ENCODE results near the gene NGB. TPM values are rescaled to one million over a fixed set of nuclear protein-coding genes. Genes with fewer than 3 reads are reported as not detected.
"Not testable (repeated sequence)": the region's sequence is repeated elsewhere in the genome, so short reads cannot be mapped to it uniquely, and the experiment has no call there.

The NGB gene
- total and polyA plus RNA-seq, 2 donors (not counting 1 experiment from before 2014, with no cell fraction given): not detected

DNA sequence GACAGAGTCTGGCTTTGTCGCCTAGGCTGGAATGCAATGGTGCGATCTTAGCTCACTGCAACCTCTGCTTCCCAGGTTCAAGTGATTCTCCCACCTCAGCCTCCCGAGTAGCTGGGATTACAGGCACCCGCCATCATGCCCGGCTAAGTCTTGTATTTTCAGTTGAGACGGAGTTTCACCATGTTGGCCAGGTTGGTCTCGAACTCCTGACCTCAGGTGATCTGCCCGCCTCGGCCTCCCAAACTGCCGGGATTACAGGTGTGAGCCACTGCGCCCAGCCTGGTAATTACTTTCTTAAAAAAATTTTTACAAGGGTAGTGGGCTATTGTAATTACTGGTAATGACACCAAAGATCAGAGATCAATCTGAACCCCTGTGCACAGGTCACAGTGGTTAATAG lies 47.8 kb upstream of the NGB start:
- DNase-seq; ATAC-seq (ENCODE audit: low read depth); H3K4me3 ChIP-seq (ENCODE audit: control extremely low read depth in 1 of 5, extremely low read depth in 1 of 5, insufficient read depth in 1 of 5, low read depth in 2 of 5, low read length in 4 of 5); H3K27ac ChIP-seq (ENCODE audit: low read length in 2 of 2); H2AFZ ChIP-seq (ENCODE audit: insufficient read depth, low read depth, low read length, poor library complexity, severe bottlenecking); H3K36me3 ChIP-seq (replicated peaks in 1 of 2; ENCODE audit: control extremely low read depth in 1 of 2, control insufficient read depth in 1 of 2, extremely low read depth in 1 of 2, insufficient read depth in 2 of 2, low read length in 1 of 2); H3K27me3 ChIP-seq (replicated peaks in 1 of 4; ENCODE audit: control extremely low read depth in 1 of 4, control insufficient read depth in 3 of 4, insufficient read depth in 4 of 4, low read length in 3 of 4); H4K20me1 ChIP-seq (ENCODE audit: control insufficient read depth, insufficient read depth, low read length, poor library complexity, severe bottlenecking); H3K4me3 Mint-ChIP-seq; H3K4me2 ChIP-seq (replicated peaks; ENCODE audit: low read depth, low read length, poor library complexity, severe bottlenecking); H3K27me3 Mint-ChIP-seq; H3K9me3 ChIP-seq (ENCODE audit: control extremely low read depth in 1 of 3, control insufficient read depth in 2 of 3, insufficient read depth in 1 of 3, low read length in 2 of 3); H3K9ac ChIP-seq (ENCODE audit: low read length); H3K27ac Mint-ChIP-seq; H3K9me3 Mint-ChIP-seq (ENCODE audit: insufficient read depth): not testable (repeated sequence)
- ChIA-PET POLR2A (interaction anchor here (0.7 kb wide), 1 partner anchor 20 kb away, joined by 9 read pairs; no protein-coding TSS in a partner anchor), CTCF (interaction anchor here (0.8 to 1.5 kb wide), 3 partner anchors 12 to 140 kb away, joined by 3 to 6 read pairs (median 3); no protein-coding TSS in a partner anchor)
- H3K4me1 Mint-ChIP-seq: peaks cover 18% of the 10 kb centered on the region
- H3K79me2 ChIP-seq (ENCODE audit: control insufficient read depth, insufficient read depth, low read length): peaks cover 46% of the 10 kb centered on the region
- intact Hi-C loops (cut with micrococcal nuclease): loop anchor here (5.0 kb wide), 1 partner anchor 606 kb away; no protein-coding TSS in a partner anchor
- 100% methylated on average over 5 of the region's 11 CpGs for WGBS (ENCODE audit: insufficient coverage)
- H3K4me1 ChIP-seq (ENCODE audit: control insufficient read depth in 2 of 2, insufficient read depth in 2 of 2, low read length in 2 of 2): peaks cover 10 to 16% of the 10 kb centered on the region in 2 donors

DNA sequence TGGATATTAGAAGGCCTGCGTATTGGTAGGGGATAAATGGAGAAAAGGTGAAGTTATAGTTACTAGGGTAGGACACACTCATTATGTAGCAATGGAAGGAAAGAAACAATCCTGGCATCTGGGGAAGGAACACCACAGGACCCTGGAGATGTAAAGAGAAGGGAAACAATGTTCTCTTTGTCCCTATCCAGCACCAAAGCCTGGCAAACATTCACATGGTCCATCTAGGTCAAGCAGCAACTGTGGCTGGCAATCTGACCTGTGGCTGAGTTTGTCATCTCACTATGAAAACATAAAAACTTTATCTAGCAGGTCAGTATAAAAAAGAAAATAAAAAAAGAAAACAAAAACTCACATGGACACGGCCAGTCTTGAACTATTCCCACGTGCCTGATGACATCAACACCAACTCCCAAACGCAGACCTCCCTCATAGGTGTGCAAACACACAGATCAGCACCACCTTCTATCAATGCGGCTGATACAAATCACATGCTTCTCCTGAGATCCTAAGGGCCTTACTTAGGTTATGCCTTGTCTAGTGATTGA lies 47.1 kb upstream of the NGB start:
- no peak for TF ChIP-seq EZH2 (IDR thresholded peaks at IDR 0.05; ENCODE audit: borderline replicate concordance, insufficient read depth, low read depth, low read length, poor library complexity, severe bottlenecking)
- TF ChIP-seq, protein P1, sequence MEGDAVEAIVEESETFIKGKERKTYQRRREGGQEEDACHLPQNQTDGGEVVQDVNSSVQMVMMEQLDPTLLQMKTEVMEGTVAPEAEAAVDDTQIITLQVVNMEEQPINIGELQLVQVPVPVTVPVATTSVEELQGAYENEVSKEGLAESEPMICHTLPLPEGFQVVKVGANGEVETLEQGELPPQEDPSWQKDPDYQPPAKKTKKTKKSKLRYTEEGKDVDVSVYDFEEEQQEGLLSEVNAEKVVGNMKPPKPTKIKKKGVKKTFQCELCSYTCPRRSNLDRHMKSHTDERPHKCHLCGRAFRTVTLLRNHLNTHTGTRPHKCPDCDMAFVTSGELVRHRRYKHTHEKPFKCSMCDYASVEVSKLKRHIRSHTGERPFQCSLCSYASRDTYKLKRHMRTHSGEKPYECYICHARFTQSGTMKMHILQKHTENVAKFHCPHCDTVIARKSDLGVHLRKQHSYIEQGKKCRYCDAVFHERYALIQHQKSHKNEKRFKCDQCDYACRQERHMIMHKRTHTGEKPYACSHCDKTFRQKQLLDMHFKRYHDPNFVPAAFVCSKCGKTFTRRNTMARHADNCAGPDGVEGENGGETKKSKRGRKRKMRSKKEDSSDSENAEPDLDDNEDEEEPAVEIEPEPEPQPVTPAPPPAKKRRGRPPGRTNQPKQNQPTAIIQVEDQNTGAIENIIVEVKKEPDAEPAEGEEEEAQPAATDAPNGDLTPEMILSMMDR (IDR thresholded peaks at IDR 0.05): no peak
- Mint-ChIP-seq H3K27me3 (no peaks in the 10 kb centered on the region), H3K9me3 (ENCODE audit: insufficient read depth) (no peaks in the 10 kb centered on the region), H3K27ac (no peak overlapping the region), H3K4me1 (peaks cover 18% of the 10 kb centered on the region), H3K4me3 (no peak overlapping the region)
- no peaks in the 10 kb centered on the region for H3K27me3 ChIP-seq (replicated peaks in 1 of 4; ENCODE audit: control extremely low read depth in 1 of 4, control insufficient read depth in 3 of 4, insufficient read depth in 4 of 4, low read length in 3 of 4)
- intact Hi-C loops (cut with micrococcal nuclease): loop anchor here (5.0 kb wide), 1 partner anchor 606 kb away; no protein-coding TSS in a partner anchor
- H4K20me1 ChIP-seq (ENCODE audit: control insufficient read depth, insufficient read depth, low read length, poor library complexity, severe bottlenecking): no peaks in the 10 kb centered on the region
- H3K4me2 ChIP-seq (replicated peaks; ENCODE audit: low read depth, low read length, poor library complexity, severe bottlenecking): no peak overlapping the region
- ChIA-PET CTCF (interaction anchor here (7.5 kb wide), 1 partner anchor 166 kb away, joined by 108 read pairs; no protein-coding TSS in a partner anchor), POLR2A (no interaction called here)
- H3K4me3 ChIP-seq (ENCODE audit: control extremely low read depth in 1 of 5, extremely low read depth in 1 of 5, insufficient read depth in 1 of 5, low read depth in 2 of 5, low read length in 4 of 5): no peak overlapping the region
- 100% methylated on average over 4 of the region's 5 CpGs for WGBS (ENCODE audit: insufficient coverage)
- ATAC-seq (ENCODE audit: low read depth) (no peak), DNase-seq (no peak)
- no peak overlapping the region for H3K27ac ChIP-seq (ENCODE audit: low read length in 2 of 2)
- peaks cover 46% of the 10 kb centered on the region for H3K79me2 ChIP-seq (ENCODE audit: control insufficient read depth, insufficient read depth, low read length)
- H2AFZ ChIP-seq (ENCODE audit: insufficient read depth, low read depth, low read length, poor library complexity, severe bottlenecking): no peak overlapping the region
- H3K9me3 ChIP-seq (ENCODE audit: control extremely low read depth in 1 of 3, control insufficient read depth in 2 of 3, insufficient read depth in 1 of 3, low read length in 2 of 3): no peaks in the 10 kb centered on the region
- H3K4me1 ChIP-seq (ENCODE audit: control insufficient read depth in 2 of 2, insufficient read depth in 2 of 2, low read length in 2 of 2): peaks cover 10 to 16% of the 10 kb centered on the region in 2 donors
- no peaks in the 10 kb centered on the region for H3K36me3 ChIP-seq (replicated peaks in 1 of 2; ENCODE audit: control extremely low read depth in 1 of 2, control insufficient read depth in 1 of 2, extremely low read depth in 1 of 2, insufficient read depth in 2 of 2, low read length in 1 of 2)
- H3K9ac ChIP-seq (ENCODE audit: low read length): no peak overlapping the region

Data from B cell (primary cell).